Endothelial cell of umbilical vein (primary cell): ENCODE measurements around the gene DVL1.

ENCODE experiments used
- CTCF ChIP-seq, 2 donors: IDR thresholded peaks; 1 replicate in 1 of 2; 2 replicates in 1 of 2; pipeline ENCODE4 v1.5.1; 2011; ENCODE audit warnings: low read length in 2 of 2, mild to moderate bottlenecking in 2 of 2, moderate library complexity in 2 of 2, control low read depth in 1 of 2, inconsistent platforms in 1 of 2, low read depth in 1 of 2; ENCODE audit not compliant: insufficient read depth in 1 of 2; ENCODE audit errors: extremely low read depth in 1 of 2
- FOS ChIP-seq: IDR thresholded peaks from 2 replicates; pipeline ENCODE4 v1.6.1; 2011; ENCODE audit warnings: mild to moderate bottlenecking, low read length, moderate library complexity, borderline replicate concordance; ENCODE audit not compliant: insufficient read depth
- POLR2A ChIP-seq: IDR thresholded peaks from 2 replicates; pipeline ENCODE4 v1.6.1; 2012; ENCODE audit warnings: low read depth, mild to moderate bottlenecking, control low read depth, low read length

GRCh38 chr1:1326075-1326605, 23.1 kb downstream of the DVL1 start:
- no peak for TF ChIP-seq CTCF (IDR thresholded peaks at IDR 0.05; ENCODE audit: extremely low read depth in 1 of 2, insufficient read depth in 1 of 2, low read depth in 1 of 2, low read length in 2 of 2)
- TF ChIP-seq POLR2A: no peak
- no peak for TF ChIP-seq FOS
